NK-92 (cell line): ENCODE data around the gene B3GNT9.

ENCODE experiments used
- DNase-seq: peaks from one replicate; lab custom pipeline; 2025; ENCODE audit not compliant: unreplicated experiment; lab: John Stamatoyannopoulos, UW

B3GNT9 gene

GRCh38 chr16:67150833-67151396, at the start of gene B3GNT9:
TSS of gene B3GNT9 (minus strand) at chr16:67150998. CDS start at chr16:67150485, 513 bp downstream.
- no peak for DNase-seq

- DNase-seq: no peak
Measured at GRCh38 chr16:67200491-67200890, 49.7 kb upstream of the B3GNT9 start.

- DNase-seq: no peak
Measured at GRCh38 chr16:67199808-67200198, 49.0 kb upstream of the B3GNT9 start.

GRCh38 chr16:67199011-67199807, 48.4 kb upstream of the B3GNT9 start, which contains the start of gene ELMO3:
TSS of gene ELMO3 (plus strand) at chr16:67199131. CDS start at chr16:67199327, 196 bp downstream.
- no peak for DNase-seq

DNA sequence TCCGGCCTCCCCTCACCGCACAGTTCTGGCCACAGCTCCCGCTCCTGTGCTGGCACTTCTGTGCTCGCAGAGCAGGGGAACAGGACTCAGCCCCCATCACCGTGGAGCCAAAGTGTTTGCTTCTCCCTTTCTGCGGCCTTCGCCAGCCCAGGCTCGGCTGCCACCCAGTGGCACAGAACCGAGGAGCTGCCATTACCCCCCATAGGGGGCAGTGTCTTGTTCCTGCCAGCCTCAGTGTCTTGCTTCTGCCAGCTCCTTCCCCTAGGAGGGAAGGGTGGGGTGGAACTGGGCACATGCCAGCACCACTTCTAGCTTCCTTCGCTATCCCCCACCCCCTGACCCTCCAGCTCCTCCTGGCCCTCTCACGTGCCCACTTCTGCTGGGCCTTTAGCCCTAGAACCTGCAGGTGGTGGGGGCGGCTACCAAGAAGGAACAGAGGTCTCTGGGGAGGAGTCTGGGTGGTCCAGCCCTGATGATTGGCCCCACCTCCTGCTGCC, 47.5 kb upstream of the B3GNT9 start:
- no peak for DNase-seq

DNA sequence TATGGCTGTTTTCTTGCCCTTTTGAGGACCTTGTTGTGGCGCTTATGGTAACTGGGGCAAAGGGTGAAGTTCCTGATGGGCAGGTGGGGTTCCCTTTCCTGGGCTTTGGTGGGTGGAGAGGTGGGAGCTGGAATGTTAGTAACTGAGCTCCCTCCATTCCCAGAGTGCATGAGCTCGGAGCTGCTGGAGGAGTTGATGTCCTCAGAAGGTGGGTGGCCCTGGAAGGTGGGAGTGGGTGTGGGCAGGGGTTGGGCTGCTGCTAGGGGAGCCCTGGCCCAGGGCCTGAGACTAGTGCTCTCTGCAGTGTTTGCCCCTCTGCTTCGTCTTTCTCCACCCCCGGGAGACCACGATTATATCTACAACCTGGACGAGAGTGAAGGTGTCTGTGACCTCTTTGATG, 46.9 kb upstream of the B3GNT9 start:
- DNase-seq: no peak

GRCh38 chr16:67196881-67197280, 46.1 kb upstream of the B3GNT9 start:
- DNase-seq: no peak

- no peak for DNase-seq
Measured at GRCh38 chr16:67195676-67196075, 44.9 kb upstream of the B3GNT9 start.

DNA sequence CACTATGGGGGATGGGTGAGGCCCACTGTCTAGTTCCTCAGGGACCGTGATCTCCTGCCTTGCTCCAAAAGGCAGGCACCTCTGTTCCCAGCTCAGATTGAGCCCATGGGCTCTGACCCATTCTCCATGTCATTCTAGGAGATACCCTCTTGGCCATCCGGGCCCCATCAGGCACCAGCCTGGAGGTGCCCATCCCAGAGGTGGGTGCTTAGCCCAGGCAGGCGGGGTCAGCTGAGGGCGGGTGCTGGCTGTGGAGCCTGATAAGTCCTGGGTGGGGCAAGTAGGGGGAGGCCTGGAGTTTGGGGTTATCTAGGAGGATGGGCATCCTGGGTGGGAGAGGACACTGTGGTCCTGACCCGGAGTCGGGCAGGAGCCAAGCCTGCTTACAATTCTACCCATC, 43.5 kb upstream of the B3GNT9 start:
- DNase-seq: no peak

GRCh38 chr16:67193536-67193935, 42.7 kb upstream of the B3GNT9 start:
- DNase-seq: no peak

- DNase-seq: no peak
Measured at GRCh38 chr16:67192781-67193361, 42.1 kb upstream of the B3GNT9 start.

DNA sequence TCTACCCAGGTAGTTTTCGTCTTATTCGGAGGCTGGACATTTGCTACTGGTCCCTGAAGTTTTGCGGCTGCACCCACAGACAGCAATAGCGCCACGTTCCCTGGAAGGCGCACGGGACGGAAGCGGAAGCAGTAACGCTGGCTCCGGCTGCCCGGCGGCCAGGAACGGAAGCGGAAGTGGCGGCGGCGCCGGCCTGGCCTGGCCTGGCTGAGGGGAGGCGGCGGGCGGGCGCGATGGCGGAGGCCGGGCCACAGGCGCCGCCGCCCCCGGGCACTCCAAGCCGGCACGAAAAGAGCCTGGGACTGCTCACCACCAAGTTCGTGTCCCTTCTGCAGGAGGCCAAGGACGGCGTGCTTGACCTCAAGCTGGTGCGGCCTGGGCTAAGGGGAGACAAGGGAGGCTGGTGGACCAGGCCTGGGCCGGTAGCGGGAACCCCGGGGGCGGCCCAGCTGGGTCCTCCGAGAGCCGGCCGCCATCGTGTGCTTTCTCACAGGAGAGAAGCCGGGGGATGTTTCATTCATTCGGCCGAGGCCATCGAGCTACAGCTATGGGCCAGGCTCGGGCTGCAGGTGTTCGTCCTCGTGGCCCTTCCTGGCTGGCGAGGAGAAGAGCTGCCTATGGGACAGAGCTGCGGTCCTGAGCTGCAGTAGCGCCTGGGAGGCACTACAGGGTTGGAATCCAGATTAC, 41.3 kb upstream of the B3GNT9 start, which contains the start of gene E2F4:
E2F4 (plus strand) TSS at position 161 of the 687 bp plus-strand sequence; CDS start at position 234, 73 bp downstream.
- no peak for DNase-seq

GRCh38 chr16:67191411-67191994, 40.7 kb upstream of the B3GNT9 start:
- DNase-seq: no peak

GRCh38 chr16:67190448-67191399, 39.9 kb upstream of the B3GNT9 start:
- no peak for DNase-seq

DNA sequence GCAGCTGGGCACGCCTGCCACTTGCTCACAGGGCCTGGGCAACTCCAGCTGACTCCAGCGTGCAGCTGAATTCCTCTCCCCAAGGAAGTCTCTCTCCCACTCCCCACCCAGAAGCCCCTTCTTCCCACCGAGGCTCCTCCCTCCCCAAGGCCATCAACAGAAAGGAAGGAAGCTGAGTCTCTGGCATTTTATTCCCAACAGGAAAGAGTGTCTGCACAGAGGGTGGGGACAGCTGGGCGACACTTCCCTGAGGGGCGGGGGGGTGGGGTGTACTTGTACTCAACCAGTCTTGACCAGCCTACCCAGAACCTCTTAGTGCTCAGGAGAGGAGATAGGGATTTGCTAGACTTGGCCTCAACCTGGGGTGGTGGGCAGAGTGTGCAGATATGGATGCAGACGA, 39.2 kb upstream of the B3GNT9 start, which contains the start of gene EXOC3L1:
EXOC3L1 (minus strand) TSS at position 96 of the 400 bp plus-strand sequence. CDS start 460 bp downstream, outside the sequence.
- DNase-seq: no peak

DNA sequence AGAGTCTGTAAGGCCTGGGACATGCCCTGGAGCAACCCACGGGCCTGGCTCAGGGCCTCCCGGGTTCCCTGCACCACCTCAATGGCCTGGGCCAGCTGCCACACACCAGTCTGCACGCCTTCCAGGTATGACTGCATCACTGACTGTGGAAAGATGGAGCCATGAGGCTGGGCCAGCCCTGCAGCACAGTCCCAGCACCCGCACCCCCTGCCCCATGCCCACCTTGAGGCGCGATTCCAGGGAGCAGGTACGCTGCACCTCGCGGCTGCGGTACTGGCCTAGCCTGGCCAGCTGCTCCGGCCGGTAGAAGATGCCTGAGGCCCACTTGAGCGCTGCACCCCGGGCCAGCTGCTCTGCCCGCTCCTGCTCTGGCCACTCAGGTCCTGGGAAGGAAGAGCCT, 38.0 kb upstream of the B3GNT9 start:
- no peak for DNase-seq

DNA sequence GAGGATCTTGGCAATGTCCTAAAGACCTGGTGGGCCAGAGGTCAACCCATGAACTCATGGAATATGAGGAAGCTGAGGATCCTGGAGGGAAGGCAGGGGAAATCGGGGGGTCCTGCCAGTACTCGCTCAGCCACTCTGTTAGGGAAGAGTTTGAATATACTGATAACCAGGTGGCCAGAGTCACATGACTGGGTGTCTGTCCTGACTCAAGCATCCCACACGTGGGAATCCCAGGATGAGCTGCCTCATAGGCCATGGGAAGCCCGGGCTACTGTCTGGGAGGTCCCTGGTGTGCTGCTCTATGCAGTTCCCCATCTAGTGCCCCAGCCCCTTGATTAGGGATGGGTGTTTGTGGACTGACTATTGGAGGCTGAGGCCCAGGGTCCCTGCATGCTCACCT, 37.5 kb upstream of the B3GNT9 start:
- DNase-seq: no peak

- DNase-seq: no peak
Measured at GRCh38 chr16:67187175-67187890, 36.5 kb upstream of the B3GNT9 start.

GRCh38 chr16:67186550-67186950, 35.8 kb upstream of the B3GNT9 start:
- DNase-seq: no peak
